ENCODE measurements around the gene GAMT.
A peak's percentile ranks its signal among the peaks of the same experiment; 100 is the strongest.

Gene GAMT

GRCh38 chr19:1399079-1399478 is 2.3 kb downstream of the GAMT start:
- DNase-seq = no peak

- DNase-seq = peak; percentile 72
These were observed 3.5 kb downstream of the GAMT start for GRCh38 chr19:1397838-1398237.

DNA sequence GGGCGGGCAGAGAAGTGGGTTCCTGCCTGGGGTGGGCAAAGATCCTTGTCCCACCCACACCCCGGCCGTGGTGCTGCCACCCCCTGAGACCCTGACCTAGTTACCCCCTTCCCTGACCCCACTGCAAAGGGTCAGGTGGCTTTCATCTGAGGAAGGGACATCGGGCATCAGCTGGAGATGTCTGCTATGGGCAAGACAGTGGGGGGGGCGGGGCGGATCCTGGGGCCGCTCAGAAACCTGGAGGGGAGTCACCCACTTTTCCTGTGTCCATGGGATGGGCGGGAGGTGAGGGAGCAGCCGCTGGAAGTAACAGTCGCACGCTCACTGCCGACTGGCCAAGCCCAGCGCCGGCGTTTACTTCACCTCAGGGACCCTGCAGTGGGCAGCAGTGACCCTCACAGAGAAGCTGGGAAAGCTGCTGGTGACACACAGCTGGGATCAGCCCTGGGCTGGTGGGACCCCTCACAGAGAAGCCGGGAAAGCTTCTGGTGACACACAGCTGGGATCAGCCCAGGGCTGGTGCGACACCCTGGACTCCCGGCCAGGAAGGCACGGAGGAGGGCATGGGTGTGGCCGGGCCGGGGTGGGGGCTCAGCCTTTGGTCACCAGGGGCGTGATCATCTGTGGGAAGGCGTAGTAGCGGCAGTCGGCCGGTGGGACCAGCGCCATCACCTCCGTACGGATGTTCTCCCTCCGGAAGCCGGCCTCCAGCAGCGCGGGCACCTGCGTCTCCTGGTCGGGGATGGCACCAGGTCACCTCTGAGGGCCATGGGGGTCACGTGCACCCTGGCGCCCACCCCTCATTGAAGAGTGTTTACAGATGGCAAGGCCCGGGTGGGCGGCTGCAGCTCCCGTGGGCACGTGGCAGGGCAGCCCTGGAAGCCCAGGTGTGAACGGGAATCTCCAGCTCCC is 4.3 kb downstream of the GAMT start:
- DNase-seq = no peak

GRCh38 chr19:1396019-1396767 is 5.1 kb downstream of the GAMT start:
- DNase-seq = peak; percentile 29

GRCh38 chr19:1395194-1396018 is 5.9 kb downstream of the GAMT start:
- DNase-seq = no peak

- no peak for DNase-seq
These were observed 6.8 kb downstream of the GAMT start for GRCh38 chr19:1394252-1395193.

DNA sequence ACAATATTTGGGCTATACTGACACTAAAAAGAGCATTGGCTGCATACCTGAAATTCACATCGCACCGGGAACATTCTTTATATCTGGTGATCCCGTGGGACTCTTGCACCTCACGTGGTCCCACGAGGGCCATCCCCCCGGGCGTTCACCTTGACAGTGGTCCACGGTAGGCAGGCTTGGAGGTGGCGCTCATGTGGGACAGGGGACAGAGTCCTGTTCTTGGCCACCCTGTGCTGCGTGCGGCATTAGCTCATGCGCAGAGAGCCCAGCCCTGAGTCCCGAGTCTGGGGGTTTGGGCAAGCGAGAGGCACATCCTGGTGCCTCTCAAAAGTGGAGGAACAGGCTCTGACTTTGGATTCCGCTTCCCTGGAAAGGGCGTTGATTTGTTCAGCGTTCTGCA is 7.5 kb downstream of the GAMT start:
- no peak for DNase-seq

- DNase-seq = no peak
These were observed 8.3 kb downstream of the GAMT start for GRCh38 chr19:1392939-1393530.

DNA sequence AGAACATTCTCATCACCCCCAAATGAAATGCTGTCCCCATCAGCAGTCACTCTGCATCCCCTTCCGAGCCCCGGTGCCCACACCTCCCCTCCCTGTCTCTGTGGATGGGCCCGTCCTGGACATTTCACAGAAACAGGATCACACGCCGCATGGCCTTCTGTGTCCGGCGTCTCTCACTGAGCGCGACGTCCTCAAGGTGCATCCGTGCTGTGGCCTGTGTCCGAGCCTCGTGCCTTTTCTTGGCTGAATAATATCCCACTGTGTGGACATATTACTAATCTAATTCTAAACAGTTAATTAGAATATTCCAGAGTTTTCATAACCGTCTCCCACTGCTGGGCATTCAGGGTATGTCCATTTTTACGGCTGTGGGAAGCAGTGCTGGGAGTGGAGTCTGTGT is 8.9 kb downstream of the GAMT start:
- DNase-seq = no peak

DNA sequence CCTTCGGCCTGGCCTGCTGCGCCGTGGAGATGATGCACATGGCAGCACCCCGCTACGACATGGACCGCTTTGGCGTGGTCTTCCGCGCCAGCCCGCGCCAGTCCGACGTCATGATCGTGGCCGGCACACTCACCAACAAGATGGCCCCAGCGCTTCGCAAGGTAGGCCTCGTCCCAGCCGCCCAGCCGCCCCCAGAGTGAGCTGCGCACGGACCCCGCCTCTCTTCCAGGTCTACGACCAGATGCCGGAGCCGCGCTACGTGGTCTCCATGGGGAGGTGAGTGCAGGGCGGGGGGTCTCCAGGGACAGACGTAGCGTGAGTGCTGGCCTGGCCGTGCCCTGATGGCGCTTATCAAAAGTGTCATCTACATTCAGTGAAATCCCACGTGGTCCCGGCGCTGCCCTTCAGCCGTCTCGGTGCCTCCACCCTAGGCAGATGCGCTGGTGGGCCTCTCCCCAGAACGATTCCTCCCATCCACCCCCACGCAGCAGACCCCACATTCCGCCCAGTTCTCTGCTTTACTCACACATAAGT is 10.4 kb downstream of the GAMT start:
- DNase-seq = no peak

GRCh38 chr19:1389033-1389940 is 12.1 kb downstream of the GAMT start:
- no peak for DNase-seq

DNA sequence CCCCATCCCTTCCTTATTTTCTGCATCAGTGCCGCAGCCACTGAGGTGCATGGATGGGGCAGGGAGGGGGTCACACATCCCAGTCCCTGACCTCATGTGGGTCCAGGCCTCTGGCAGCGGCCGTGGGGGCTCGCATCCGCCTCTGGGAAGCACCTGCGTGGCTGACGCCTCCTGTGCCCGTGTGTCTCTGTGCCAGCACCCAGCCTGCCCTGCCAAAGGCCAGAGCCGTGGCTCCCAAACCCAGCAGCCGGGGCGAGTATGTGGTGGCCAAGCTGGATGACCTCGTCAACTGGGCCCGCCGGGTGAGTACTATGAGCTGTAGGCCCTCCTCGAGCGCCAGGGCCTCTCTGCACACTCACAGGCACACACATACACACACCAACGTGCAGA is 12.7 kb downstream of the GAMT start:
- DNase-seq = no peak

GRCh38 chr19:1387684-1388636 is 13.4 kb downstream of the GAMT start:
- no peak for DNase-seq

- DNase-seq = no peak
These were observed 14.2 kb downstream of the GAMT start for GRCh38 chr19:1386945-1387683.

- DNase-seq = no peak
These were observed 15.5 kb downstream of the GAMT start for GRCh38 chr19:1385816-1386215.

DNA sequence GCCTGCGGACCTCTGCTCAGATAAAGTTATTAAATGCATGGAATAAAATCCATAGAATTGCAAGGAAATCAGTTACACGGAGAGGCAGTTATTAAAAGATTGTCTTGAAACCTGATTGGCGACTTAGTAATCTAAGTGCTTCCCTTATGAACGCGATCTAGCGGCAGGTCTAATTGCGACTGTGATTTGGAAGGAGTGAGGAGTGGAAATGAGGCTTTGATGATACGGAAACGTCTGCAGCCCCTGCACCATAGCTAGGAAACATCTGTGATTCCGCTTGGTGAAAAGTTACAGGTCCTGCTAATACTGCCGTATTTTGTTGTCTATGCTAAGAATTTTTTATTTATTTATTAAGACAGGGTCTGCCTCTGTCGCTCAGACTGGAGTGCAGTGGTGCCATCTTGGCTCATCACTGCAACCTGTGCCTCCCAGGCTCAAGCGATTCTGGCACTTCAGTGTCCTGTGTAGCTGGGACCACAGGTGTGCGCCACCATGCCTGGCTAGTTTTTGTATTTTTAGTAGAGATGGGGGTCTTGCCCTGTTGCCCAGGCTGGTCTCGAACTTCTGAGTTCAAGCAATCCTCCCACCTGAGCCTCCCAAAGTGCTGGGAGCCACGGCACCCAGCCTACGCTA is 16.7 kb downstream of the GAMT start:
- DNase-seq = no peak

- no peak for DNase-seq
These were observed 17.3 kb downstream of the GAMT start for GRCh38 chr19:1384085-1384462.
